Activated T-cell treated with anti-CD3 and anti-CD28 coated beads for 1 hour (primary cell): ENCODE data around the gene PRKAB2.
"Not testable (repeated sequence)": the region's sequence is repeated elsewhere in the genome, so short reads cannot be mapped to it uniquely, and the experiment has no call there.

ENCODE experiments used
- DNase-seq: peaks from one replicate; pipeline ENCODE4 v3.0.0-alpha.2; 2020; ENCODE audit warnings: low read depth

The PRKAB2 gene

DNA sequence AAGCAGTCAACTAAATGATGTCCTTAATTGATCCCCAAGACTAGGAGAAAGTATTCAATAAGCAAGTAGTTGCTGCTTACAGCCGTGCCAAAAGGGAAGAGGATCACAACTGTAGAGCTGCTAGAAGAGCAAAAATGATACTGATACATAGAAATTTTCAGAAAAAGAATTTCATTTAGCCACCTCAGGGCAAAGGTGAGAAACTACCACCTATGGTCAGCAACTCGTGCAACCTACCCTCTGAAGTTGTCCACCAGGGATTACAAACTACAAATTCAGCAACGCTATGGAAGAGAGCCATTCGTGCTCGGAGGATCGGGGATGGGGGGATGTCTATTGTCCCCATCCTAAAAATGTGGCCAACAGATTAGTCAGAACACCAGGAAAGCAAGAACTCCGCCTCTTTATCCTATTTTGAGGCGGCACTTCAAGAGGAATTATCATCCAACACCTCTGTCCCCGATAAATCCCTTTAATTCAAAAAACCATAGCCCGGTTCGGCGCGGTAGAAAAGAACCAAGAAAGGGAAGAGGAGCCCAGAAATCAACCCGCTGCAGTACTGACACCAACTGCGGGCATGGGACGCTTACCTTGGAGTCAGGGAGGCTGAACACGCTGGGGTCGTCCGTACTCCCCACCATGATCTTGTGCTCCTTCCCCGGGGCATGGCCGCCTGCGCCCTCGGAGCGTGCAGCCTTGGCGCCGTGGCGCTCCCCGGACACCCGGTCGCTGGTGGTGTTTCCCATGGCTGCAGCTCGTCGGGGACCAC, 687 bp downstream of the PRKAB2 start:
- no peak for DNase-seq

DNA sequence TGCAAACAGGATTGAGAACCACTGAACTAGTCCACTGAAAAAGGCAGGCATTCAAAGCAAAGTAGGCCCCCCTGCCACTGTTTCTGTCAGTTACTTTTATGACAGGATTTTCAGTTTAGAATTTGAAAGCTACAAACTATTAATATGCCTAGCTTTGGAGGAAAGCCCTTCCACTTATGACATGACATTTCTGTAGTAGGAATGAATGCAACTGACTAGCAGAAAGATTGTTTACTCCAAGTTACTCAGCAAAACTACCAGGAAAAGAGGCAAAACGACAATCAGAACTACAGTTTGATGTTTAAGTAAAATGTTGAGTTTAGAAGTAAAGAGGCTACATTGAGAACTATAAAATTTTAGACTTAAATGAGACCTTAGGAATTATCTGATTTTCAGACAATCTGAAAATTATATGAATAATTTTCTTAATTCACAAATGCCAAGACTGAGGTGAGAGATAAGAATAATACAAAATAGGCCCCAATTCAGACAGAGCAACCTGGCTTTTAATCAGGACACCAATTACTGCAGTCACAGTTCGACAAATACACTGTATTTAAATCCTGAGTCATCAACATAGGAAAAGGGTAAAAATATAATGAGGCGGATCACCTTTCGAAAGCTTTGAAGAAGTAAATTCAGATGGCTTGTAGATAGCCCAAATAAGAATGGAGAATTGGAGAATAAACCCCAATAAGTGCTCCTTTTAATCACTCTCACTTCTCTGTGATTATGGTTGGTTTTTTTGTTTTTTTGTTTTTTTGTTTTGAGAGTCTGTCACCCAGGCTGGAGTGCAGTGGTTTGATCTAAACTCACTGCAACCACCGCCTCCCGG, 2.2 kb downstream of the PRKAB2 start:
- DNase-seq: no peak

DNA sequence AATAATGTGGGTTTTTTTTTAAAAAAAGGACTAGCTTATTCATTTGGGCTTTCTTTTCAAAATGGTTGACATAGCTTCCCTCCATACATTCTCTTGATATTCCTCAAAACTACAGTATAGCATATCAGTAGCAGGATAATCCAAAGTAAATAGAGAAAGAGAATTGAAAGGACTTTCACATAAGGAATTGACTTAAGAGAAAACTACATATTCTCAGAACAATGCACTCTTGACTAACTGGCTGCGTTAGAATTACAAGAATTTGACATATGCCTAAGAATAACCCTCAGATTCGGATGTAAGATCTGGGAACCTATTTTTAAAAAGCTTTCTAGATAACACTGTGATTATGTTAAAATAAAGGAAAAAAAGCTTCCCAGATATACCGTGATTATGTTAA, 3.1 kb downstream of the PRKAB2 start:
- no peak for DNase-seq

GRCh38 chr1:147168626-147169058, 3.6 kb downstream of the PRKAB2 start:
- no peak for DNase-seq

DNA sequence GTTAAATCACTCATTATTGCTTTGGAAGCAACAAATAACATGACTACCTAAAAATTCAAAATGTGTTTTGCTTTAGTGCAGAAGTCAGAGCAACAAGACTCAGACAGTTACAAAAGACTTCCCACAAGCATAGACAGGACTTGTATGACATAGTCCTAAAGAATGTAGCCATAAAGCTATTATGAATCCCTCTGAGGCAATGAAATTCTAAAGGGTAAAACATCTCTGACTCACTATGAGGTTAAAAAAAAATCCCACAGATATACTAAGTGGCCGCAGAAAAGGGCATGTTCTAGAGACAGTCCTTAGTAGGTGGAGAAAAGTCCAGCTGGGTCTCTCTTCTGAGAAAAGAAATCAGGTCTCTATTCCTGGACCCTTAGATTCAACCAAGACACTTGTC, 4.9 kb downstream of the PRKAB2 start:
- DNase-seq: no peak

DNA sequence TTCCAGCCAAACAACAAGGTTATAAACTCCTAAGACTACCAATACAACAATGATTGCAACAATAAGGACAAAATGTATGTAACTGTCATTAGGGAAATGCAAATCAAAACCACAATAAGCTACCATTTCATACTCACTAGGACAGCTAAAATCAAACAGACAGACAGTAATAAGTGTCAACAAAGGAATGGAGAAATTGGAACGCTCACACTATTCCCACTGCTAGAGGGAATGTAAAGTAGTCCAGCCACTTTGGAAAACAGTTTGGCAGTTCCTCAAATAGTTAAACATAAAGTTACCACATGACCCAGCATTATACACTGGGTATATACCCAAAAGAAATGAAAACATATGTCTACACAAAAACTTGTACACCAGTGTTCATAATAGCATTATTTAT, 9.3 kb downstream of the PRKAB2 start:
- DNase-seq: no peak

GRCh38 chr1:147162093-147162492, 10.2 kb downstream of the PRKAB2 start:
- no peak for DNase-seq

DNA sequence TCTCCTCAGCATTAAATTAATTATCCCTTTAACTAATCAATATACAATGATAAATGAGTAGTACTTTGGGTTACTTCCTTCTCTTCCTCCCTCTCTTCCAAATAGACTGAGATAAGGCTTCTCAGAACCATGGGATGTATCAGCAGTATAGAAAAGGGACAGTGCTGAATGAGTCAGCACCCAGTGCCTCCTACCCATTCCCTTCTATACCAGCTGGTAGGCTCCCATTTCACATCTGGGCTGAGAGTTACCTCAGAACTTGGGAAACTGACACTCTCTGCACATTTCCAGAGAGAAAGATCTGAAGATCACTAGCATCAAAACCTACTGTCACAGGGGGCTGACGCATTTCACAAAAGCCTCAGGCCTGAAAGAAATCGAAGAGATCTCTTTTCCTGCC, 15.2 kb downstream of the PRKAB2 start:
- DNase-seq: not testable (repeated sequence)

- no peak for DNase-seq
Observed at GRCh38 chr1:147156642-147157041, 15.6 kb downstream of the PRKAB2 start.

GRCh38 chr1:147152772-147153171, 19.5 kb downstream of the PRKAB2 start:
- DNase-seq: no peak

DNA sequence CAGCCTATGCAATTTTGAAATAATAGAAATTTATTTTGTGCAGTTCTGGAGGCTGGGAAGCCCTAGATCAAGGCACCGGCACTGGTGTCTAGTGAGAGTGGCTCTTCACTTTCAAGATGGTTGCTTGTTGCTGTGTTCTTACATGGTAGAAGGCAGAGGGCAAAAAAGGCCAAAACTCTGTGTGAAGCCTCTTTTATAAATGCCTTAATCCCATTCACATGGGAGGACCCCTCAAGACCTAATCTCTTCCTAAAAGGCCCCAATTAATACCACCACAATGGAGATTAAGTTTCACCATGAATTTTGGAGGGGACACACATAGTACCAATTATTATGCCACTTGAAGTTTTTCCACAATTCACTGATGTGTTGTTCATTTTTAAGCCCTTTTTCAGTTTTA, 21.0 kb downstream of the PRKAB2 start:
- DNase-seq: no peak

DNA sequence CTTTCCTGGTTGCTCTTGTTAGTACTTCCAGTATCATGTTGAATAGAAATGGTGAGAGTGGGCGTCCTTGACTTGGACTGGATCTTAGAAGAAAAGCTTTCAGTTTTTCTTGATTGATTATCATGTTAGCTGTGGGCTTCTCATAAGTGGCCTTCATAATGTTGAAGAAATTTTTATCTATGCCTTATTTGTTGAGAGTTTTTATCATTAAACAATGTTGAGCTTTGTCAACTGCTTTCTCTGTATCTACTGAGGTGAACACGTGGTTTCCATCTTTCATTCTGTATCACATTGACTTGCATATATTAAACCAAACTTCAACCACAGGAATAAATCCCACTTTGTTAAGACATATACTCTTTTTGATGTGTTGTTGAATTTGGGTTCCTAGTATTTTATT, 29.4 kb downstream of the PRKAB2 start:
- no peak for DNase-seq

DNA sequence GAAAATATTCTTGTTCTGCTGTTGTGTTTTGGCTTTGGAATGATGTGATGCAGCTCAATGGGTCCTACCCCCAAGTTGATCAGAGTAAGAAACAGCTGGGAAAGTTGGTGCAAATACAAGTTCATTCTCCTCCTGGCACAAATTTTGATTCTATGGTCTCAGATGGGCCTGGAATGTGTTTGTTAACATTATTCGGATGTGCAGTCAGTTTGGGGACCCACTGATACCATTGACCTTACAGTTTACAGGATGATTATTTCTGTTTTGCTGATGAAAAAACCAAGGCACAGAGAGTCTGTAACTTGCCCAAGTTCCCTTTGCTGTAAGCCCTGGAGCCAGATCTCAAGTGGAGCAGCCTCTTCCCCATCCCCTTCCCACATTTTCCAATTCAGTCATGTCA, 41.5 kb downstream of the PRKAB2 start:
- not testable (repeated sequence) for DNase-seq

DNA sequence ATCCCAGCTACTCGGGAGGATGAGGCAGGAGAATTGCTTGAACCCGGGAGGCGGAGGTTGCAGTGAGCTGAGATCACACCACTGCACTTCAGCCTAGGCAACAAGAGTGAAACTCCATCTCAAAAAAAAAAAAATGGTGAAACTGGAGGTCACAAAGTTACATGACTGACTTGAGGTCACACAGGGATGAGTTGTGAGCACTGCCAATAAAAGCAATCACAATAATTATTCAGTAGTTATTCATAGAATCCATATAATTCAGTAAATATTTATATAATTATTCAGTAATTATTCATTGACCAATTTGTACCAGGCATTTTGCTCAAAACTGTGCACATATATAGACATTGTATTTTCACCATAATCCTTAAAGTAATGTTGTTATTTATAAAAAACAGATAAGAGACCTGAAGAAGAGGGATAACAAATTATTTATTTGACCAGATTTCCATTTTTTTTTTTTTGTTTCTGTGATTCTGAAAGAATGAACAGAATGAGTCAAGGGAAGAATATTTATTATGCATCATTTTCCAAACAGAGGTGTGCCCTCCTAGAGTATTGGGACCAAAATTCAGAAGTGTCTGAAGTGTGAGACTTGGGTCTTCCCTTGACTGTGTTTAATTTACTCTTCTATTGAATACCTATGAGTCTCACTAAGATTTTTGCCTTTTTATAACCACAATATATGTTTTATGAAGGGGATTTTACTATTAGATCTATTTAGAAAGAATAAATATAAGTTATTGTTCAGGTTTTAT, 43.0 kb downstream of the PRKAB2 start:
- DNase-seq: no peak

DNA sequence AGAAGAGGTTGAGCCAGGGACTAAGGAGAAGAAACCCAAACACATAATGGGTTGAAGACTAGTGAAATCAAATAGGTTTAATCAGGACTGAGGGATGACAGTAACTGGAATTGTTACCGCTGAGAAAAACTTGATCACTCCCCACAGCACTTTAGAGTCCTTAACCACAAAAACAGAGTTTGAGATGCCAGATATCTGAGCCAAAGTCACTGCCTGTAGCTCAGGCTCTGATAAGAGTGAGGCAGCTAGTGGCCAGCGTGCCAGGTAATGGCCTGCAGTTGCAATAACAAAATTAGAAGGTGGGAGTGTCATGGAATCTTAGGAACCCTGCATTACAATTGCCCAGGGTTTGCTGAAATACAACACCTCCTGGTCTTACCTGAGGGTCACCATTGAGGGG, 48.0 kb downstream of the PRKAB2 start:
- DNase-seq: no peak

GRCh38 chr1:147117109-147117508, 55.2 kb downstream of the PRKAB2 start:
- no peak for DNase-seq

DNA sequence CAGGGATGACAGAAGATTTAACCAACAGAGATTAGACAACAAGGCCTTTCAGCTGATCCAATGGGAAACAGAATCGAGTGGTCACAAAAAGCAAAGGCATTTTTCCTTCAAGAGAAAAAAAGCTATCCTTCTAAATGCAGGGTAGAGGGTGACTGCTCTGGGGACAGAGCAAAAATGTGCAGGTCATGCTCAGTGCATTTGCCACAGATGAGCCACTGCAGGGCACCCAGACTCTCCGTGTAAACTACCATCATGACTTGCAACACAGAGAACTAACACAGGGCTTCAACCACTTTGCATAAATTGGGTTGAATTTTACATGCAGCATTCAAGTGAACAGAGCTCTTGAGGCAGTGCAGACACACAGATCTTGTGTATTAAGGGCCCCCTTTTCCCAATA, 56.8 kb downstream of the PRKAB2 start:
- DNase-seq: no peak

DNA sequence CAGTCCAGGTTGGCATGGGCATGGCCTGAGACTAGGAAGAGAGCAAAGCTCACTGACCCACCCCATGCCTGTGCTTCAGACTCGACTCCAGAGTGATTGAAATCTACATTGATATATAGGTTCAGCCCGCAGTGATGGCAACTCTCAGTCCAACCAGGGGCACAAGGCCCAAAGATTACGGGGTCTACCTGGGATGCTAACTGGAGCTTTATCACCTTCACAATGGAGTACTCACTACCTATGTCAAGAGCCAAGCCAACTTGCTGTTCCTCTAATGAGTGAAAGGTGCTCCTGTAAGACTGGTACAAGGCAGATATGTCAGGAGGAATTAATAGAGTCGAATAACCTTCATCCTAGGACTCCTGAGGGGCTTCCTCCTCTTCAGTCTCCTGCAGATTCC, 57.2 kb downstream of the PRKAB2 start:
- not testable (repeated sequence) for DNase-seq

- DNase-seq: not testable (repeated sequence)
Observed at GRCh38 chr1:147114353-147114752, 57.9 kb downstream of the PRKAB2 start.

DNA sequence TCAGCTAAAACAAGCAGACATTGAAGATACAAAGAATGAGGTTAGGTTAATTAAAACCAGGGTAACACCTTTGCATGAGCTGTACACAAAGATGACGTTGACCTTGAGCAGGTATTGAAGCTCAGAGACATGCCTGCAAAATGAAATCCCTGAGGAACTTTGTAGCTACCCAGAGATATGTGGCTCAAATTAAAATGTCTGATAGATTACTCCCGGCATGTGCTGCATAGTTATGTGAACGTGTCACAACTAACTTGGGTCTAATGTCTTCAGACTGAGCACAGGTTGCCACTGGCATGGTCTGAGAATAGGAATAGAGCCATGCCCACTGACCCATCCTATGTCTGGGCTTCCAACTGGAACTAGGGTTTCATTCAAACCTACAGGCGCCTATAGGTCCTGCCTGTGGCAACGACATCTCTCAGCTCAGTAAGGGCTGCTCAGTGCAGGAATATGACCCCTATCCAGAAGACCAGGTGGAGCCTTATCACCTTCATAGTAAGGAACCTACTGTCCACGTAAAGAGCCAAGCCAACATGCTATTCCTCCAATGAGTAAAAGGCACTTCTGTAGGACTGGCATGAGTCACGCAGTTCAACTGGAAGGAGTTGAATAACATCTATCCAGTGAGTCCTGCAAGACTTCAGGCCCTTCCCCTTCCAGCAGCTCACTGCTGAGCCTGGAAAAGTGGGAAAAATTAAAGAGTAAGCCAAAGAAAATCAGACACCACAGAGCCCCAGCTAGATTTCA, 60.7 kb downstream of the PRKAB2 start:
- no peak for DNase-seq

- no peak for DNase-seq
Observed at GRCh38 chr1:147110872-147111271, 61.4 kb downstream of the PRKAB2 start.

GRCh38 chr1:147110434-147110833, 61.8 kb downstream of the PRKAB2 start:
- no peak for DNase-seq
